GM12891 (cell line): ENCODE data around the gene RPN2.

Source experiments
- DNase-seq: peaks from one replicate; pipeline ENCODE4 v3.0.0; 2011; ENCODE audit warnings: low spot score; ENCODE audit not compliant: insufficient read length
- FAIRE-seq: peaks from 2 replicates; lab custom pipeline; 2011; peaks lifted over from hg19 to GRCh38; lab: Jason Lieb, UNC
- PAX5 ChIP-seq: IDR thresholded peaks from 2 replicates; pipeline ENCODE4 v1.6.1; 2011; ENCODE audit warnings: low read length, moderate library complexity, mild to moderate bottlenecking; ENCODE audit not compliant: insufficient read depth, severe bottlenecking
- POLR2A ChIP-seq: IDR thresholded peaks from 2 replicates; pipeline ENCODE4 v1.6.1; 2011; ENCODE audit warnings: low read depth, low read length, control low read depth
- POLR2AphosphoS5 ChIP-seq: IDR thresholded peaks from 2 replicates; pipeline ENCODE4 v1.6.1; 2011; ENCODE audit warnings: low read depth, low read length, control low read depth
- POU2F2 ChIP-seq: IDR thresholded peaks from 2 replicates; pipeline ENCODE4 v1.6.1; 2011; ENCODE audit warnings: low read depth, mild to moderate bottlenecking, control low read depth, low read length, moderate library complexity
- SPI1 ChIP-seq: IDR thresholded peaks from 2 replicates; pipeline ENCODE4 v1.6.1; 2011; ENCODE audit warnings: low read depth, low read length, control low read depth
- TAF1 ChIP-seq: IDR thresholded peaks from 2 replicates; pipeline ENCODE4 v1.6.1; 2011; ENCODE audit warnings: low read depth, low read length, control low read depth

RPN2 gene

DNA sequence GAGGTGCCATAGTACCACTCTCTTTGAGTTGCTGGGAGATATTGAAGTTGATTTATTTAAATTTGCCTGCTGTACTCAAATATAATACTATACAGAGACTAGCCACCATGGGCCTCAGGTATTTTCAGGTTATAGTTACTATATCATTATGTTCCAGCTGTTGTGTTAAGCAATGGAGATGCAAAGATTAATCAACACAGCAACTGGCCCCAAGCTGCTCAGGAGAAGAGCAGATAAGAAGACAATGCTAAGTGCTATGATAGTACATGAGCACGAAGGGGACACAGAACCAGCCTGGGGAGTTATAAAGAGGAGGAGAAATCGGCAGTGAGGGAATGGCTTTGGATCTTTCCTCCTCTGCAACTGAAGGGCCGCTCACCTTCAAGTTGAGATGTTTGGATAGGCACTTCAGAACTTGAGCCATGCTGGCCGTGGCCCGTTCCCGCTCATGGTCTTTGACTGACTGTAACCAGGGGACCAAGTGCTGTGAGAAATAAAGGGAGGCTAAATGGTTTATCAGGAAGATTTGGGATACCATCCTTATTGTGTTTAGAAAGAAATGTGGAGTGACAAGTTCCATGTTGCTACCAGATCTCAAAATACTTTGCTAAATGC lies 24.3 kb upstream of the RPN2 start:
- no peak for DNase-seq

DNA sequence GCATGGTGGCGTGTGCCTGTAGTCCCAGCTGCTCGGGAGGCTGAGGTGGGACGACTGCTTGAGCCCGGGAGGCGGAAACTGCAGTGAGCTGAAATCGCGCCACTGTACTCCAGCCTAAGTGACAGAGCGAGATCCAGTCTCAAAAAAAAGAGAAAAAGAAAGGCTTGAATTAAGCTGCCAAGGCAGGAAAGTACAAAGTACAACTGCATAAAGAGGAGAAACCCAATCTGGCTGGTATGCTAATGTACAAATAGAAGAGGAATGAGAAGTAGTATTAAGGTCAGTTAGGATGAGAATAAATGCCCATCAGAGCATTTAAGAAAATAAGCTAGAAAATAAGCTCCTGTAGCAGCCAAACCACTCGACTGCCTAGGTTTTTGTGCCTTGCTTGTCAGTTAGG lies 23.1 kb upstream of the RPN2 start:
- DNase-seq (no peak), FAIRE-seq (no peak)

More for the DNA sequence above, 24.3 kb upstream of the RPN2 start:
- no peak for TF ChIP-seq SPI1
- no peak for TF ChIP-seq POU2F2
- no peak for TF ChIP-seq POLR2A
- TF ChIP-seq PAX5, result no peak
- no peak for TF ChIP-seq POLR2AphosphoS5
- TF ChIP-seq TAF1, result no peak
- FAIRE-seq, result no peak

DNA sequence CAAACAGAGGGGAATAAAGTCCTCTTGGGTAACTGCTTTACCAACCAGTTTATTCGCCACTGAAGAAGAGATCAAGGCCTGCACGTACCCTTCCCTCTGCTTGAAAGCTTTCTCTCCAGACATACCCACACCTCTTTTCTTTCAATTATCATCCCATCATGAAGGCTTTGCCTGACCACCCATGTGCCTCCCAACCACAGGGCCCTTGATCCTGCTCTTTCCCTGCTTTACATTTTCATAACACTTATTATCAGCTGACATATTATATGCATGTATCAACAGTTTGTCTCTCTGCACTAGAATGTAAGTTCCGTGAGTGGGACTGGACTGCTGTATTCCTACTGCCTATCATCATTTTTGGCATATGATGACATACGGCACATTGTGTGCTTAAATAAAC lies 20.9 kb upstream of the RPN2 start:
- no peak for FAIRE-seq

More for the DNA sequence above, 23.1 kb upstream of the RPN2 start:
- no peak for TF ChIP-seq POLR2A
- no peak for TF ChIP-seq SPI1
- no peak for TF ChIP-seq POLR2AphosphoS5
- no peak for TF ChIP-seq POU2F2
- TF ChIP-seq TAF1, result no peak
- no peak for TF ChIP-seq PAX5

DNA sequence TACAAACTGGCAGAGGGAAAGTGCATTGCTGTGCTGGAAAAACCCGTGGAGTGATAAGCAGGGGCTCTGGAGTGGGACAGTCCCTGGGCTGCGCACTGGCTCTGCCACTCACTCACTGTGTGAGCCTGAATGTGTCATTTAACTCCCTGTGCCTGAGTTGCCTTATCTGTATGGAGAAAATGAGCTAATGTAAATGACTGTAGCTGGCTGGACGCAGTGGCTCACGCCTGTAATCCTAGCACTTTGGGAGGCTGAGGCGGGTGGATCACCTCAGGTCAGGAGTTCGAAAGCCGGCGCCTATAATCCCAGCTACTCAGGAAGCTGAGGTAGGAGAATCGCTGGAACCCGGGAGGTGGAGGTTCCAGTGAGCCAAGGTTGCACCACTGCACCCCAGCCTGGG lies 18.4 kb upstream of the RPN2 start:
- DNase-seq (no peak), FAIRE-seq (no peak)
- TF ChIP-seq PAX5 (no peak), SPI1 (no peak), TAF1 (no peak), POLR2A (no peak), POLR2AphosphoS5 (no peak), POU2F2 (no peak)

More for the DNA sequence above, 20.9 kb upstream of the RPN2 start:
- TF ChIP-seq POLR2AphosphoS5 (no peak), SPI1 (no peak), PAX5 (no peak), POU2F2 (no peak), POLR2A (no peak), TAF1 (no peak)
- no peak for DNase-seq

DNA sequence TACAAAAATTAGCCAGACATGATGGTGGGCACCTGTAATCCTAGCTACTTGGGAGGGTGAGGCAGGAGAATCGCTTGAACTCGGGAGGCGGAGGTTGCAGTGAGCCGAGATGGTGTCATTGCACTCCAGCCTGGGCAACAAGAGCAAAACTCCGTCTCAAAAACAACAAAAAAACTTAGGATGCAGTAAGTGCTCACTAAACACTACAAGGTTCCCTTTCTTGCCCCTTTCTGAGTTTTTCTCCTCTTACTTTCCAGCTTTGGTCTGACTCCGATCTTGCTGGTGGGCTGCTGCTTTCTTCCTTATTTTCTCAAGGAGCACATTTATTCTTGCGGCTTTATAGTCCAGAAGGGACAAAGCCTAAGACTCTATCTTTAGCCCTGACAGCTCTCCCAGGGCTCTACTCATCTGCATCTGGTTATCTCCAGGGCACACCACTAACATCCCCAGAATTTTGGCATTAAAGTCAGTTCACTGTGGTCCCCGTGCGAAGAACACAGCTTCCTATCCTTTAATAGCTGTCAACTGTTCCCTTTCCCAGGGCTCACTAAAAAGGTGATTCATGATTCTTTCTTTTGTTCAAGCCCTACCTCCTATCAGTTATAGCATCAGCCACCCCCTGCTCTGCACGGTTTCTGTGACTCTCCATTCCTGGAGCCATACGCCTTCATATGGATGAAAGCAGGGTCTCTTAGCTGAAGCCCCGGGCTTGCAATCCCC lies 17.1 kb upstream of the RPN2 start:
- FAIRE-seq (no peak), DNase-seq (no peak)
- TF ChIP-seq POLR2AphosphoS5 (no peak), TAF1 (no peak), PAX5 (no peak), POU2F2 (no peak), POLR2A (no peak), SPI1 (no peak)

DNA sequence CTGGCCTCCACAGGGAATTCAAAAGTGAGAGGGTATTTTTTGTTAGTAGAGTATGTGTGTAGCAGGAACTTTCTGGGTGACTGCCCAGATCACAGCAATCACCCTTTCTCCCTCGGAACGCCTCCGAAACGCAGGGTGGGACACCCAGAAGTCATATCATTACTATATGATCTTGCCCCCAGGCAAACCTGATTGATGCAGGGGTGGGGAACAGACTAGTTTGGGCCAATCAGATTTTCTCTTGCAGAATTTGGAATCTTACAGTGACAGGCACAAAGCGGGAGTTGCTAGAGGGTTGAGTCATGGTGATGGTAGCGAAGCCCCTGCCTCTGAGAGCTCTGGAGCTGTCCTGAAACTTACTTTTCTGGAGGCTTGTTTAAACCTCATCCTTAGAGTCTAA lies 16.5 kb upstream of the RPN2 start:
- TF ChIP-seq POU2F2, result no peak
- no peak for TF ChIP-seq POLR2AphosphoS5
- no peak for TF ChIP-seq SPI1
- no peak for TF ChIP-seq POLR2A
- TF ChIP-seq PAX5, result no peak
- TF ChIP-seq TAF1, result no peak
- FAIRE-seq, result no peak
- DNase-seq, result no peak

DNA sequence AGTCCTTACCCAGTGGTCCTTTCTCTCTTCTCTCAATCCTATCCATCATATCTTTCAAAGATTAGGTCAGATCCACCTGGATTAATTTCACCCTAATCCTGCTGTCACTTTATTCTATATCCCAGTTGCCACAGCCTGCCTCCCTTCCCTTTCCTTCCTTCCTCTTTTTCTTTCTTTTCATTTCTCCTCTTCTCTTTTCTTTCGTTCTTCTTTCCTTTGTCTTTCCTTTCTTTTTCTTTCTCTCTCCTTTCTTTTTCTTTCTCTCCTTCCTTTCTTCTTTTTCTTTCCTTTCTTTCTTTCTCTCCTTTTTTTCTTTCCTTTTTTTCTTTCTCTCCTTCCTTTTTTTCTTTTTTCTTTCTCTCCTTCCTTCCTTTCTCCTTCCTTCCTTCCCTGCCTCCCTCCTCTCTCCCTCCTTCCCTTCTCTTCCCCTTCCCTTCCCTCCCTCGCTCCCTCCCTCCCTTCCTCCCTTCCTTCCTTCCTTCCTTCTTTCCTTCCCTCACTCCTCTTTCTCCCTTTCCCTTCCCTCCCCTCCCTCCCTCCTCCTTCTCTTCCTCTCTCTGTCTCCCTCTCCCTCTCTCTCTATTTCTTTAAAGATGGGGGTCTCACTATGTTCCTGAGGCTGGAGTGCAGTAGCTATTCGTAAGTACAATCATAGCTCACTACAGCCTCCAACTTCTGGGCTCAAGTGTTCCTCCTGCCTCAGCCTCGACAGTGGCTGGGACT lies 15.1 kb upstream of the RPN2 start:
- DNase-seq, result no peak
- FAIRE-seq, result no peak
- TF ChIP-seq PAX5 (no peak), POLR2AphosphoS5 (no peak), POLR2A (no peak), TAF1 (no peak), POU2F2 (no peak), SPI1 (no peak)

DNA sequence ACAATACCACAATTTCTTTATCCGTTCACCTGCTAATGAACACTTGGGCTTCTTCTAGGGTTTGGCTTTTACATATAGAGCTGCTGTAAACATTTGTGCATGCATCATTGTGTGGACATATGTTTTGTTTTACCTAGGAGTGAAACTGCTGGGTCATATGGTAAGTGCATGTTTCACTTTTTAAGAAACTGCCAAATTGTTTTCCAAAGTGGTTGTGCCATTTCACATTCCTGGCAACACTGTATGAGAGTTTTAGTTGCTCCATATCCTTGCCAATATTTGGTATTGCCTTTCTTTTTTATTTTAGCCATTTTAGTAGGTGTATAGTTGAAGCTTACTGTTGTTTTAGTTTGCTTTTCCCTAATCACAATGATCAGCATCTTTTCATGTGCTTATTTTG lies 14.1 kb upstream of the RPN2 start:
- FAIRE-seq, result no peak
- TF ChIP-seq TAF1 (no peak), POU2F2 (no peak), PAX5 (no peak), POLR2A (no peak), SPI1 (no peak), POLR2AphosphoS5 (no peak)

DNA sequence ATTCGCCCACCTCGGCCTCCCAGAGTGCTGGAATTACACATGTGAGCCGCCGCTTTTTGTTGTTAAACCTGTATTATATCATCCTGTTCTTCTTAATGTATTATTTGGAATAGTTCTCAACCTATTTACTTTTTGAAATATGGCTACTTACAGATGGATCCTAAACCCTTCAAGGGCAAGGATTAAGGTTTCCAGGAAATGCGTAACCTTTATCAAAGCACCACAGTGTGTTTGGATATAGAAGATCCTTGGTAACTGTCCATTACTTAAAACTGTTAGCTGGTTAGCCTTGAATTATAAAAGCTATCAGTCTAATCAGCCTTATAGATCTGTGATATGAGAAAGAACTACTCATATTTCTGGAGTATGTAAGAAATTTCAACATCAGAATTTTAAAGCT lies 12.3 kb upstream of the RPN2 start:
- DNase-seq (no peak), FAIRE-seq (no peak)
- no peak for TF ChIP-seq POLR2AphosphoS5
- no peak for TF ChIP-seq PAX5
- no peak for TF ChIP-seq SPI1
- no peak for TF ChIP-seq POU2F2
- no peak for TF ChIP-seq POLR2A
- TF ChIP-seq TAF1, result no peak

More for the DNA sequence above, 14.1 kb upstream of the RPN2 start:
- no peak for DNase-seq
